Fibroblast of skin of left biceps (primary cell): ENCODE measurements around the gene ATP5IF1.

Experiments used
- DNase-seq, 2 experiments: peaks; one replicate each; pipeline ENCODE4 v3.0.0-alpha.2; 2013; ENCODE audit warnings: low read depth in 2 of 2

Gene ATP5IF1

GRCh38 chr1:28265577-28265976 is 29.7 kb downstream of the ATP5IF1 start:
- DNase-seq: no peak

- no peak for DNase-seq
Observed at GRCh38 chr1:28266920-28267322, 31.0 kb downstream of the ATP5IF1 start.

DNA sequence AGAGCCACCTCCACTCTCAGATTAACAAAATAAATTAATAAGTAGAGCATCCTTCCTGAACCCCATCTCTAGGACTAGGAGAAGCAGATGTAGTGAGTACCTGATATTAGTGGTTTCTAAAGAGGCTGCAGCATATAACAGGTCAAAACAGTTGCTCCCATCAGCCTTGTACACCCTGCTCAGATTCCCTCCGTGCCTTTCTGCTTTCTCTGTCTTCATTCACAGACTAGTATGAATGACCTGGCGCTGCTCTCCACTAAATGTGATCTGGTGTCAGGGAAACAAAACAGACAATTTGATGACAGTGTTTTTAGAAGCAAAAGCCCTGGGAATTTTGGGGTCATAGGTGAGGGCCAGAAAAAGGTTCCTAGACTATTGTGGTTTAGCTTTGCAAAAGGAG is 31.7 kb downstream of the ATP5IF1 start:
- DNase-seq: no peak

GRCh38 chr1:28269529-28269928 is 33.6 kb downstream of the ATP5IF1 start:
- no peak for DNase-seq

- DNase-seq: no peak
Observed at GRCh38 chr1:28272215-28272852, 36.4 kb downstream of the ATP5IF1 start.

- no peak for DNase-seq
Observed at GRCh38 chr1:28273216-28273860, 37.4 kb downstream of the ATP5IF1 start.

DNA sequence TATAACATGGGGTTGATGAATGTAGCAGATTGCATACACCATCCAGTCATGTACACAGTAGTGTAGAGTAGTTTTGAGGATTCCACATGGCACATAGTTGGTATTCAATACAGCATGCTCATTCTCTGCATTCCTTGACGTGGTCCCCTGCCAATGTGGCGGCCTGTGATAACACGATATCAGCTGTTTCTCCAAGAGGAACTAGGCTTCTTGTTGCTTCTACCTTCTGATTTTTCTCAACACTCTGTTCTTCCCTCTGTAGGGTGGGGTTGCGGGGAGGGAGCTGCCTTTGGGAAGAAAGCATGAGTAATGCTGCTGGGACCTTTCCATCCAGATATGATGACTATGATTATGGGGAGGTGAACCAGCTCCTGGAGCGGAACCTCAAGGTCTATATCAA is 42.8 kb downstream of the ATP5IF1 start:
- DNase-seq: no peak

- no peak for DNase-seq
Observed at GRCh38 chr1:28279721-28280120, 43.8 kb downstream of the ATP5IF1 start.

DNA sequence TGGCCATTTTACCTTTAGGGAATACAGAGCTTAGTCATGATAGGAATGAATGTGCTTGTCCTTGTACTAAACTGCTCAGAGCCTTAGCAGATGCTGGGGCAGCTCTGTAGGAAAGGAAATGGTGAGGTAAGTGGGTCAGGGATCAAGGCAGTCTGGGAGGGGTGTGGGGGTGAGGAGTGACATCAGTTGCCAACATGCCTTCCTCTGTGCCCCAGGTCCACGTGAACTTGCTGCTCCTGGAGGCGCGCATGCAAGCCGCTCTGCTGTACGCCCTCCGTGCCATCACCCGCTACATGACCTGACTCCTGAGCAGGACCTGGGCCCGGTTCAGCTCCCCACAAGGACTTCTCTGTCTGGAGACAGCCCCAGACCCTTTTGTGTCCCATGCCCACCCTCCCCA is 44.6 kb downstream of the ATP5IF1 start:
- DNase-seq: no peak

DNA sequence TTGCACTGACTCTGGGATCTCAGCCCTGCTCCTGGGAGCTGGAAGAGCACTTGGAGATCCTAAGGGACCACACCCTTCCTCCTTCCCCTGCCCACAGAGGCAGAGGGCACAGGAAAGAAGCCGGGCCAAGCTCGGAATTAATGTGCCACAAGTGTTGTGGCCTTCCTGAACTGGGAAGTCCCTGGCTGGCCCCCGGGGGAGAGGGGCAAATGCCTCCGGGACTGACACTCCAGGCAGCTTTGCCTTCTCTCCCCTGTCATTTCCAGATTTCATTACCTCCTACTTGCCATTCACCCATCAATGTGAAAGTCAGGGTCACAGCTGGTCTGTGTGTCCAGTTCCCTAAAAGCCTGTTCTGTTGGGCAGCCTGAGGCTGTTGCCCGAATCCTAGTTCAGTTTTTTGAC is 45.1 kb downstream of the ATP5IF1 start:
- DNase-seq: no peak

GRCh38 chr1:28281608-28282425 is 45.9 kb downstream of the ATP5IF1 start:
- no peak for DNase-seq

DNA sequence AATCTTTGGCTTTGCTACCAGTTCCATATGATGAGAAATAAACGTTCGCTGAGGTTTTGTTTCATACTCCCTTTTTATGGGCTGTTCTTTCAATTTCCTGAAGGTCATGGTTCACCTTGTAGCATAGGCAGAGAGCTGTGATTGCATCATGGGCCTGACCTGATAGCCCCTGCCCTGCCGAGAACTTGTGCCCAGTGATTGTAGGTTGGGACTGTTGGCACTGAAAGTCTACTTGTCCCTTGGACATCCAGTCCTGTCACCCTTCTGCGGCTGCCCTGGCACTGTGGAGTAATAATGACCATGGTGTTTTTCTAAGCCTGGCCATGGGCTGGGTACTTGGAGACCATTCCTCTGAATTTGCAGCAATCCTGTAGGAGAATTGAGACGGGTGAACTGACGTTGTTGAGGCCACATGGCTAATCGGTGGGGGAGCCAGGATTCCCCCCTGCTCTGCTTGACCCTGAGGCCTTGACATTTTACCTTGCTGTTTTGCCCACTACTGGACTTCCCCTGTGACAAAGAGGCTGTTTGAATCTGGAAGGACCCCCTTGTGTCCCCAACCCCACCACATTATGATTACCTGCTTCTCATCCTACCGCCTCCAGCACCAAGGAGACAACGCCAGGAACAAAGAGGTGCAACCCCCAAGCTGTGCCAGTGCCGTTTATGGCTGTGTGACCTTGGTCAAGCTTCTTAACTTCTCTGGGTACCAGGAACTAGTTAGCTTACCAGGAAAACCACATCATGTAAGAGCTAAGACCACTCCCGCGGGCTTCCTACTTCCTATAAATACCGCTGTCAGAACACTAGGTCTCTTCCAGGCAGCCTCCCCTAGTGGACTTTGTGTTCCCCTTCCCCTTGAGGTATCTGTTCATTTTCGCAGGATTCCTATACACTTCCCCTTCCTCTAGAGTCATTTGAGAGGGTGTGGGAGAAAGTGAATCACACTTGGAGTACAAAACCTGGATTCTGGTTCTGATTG is 46.8 kb downstream of the ATP5IF1 start:
- no peak for DNase-seq

DNA sequence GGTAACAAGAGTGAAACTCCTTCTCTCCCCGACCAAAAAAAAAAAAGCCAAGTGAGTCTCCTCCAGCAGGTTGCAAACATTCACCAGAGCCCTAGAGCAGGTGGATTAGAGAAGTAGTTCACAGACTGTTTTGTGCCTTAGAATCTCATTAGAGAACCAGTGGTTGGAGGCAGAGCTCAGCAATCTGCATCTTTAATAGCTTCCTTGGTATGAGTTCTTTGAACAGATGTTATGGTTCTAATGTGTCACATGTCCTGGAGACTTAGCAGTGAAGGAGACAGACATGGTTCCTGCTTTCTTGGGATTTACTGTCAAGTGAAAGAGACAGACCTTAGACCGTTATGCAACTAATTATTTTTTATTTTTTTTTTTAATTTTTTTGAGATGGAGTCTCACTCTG is 50.2 kb downstream of the ATP5IF1 start:
- no peak for DNase-seq
